ENCODE measurements around the gene FSD1L.

DNA sequence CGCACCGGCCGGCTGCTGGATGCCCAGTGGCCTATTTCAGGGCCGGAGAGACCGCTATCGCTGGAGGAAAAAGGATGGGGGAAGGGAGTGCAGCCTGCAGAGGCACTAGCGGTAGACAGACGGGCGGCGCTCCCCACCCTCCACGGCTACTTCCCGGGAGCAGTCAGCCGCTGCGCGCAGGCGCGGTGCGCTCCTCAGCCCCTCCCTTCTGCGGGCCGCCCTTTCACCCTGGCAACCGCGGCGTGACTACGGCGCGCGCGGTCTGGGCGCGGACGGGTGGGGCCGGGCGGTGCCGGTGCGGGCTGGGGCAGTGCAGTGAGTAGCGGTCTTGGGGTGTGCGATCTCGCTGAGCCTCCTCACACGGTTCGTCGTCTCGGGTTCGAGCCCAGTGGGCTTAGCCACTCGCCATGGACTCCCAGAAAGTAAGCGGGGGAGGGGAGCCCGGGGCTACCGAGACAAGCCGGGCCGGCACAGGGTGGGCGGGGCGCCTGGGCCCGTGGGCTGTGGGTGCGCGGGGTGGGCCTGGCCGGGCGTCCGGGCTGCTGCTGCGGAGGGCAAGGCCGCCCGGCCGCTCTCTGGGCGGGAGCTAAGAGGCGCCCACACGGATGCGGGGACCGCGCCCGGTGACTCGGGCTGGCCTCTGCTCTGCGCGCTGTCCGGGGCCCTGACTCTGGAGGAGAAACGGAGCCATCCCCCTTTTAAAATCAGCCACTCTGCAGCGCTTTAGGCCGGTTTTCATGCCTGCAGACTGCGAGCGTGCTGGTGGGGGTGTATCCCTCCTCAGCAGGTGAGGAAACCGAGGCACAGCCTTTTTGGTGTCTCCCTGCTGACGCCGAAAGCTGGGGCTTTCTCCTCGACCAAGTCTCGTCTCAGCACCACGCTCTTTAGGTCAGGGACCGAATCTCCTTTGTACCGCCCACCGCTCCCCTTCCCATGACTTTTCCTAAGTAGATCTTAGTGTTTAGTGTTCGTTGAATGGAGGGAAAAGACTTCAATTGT is at the start of gene FSD1L:
- TF ChIP-seq, protein P1, sequence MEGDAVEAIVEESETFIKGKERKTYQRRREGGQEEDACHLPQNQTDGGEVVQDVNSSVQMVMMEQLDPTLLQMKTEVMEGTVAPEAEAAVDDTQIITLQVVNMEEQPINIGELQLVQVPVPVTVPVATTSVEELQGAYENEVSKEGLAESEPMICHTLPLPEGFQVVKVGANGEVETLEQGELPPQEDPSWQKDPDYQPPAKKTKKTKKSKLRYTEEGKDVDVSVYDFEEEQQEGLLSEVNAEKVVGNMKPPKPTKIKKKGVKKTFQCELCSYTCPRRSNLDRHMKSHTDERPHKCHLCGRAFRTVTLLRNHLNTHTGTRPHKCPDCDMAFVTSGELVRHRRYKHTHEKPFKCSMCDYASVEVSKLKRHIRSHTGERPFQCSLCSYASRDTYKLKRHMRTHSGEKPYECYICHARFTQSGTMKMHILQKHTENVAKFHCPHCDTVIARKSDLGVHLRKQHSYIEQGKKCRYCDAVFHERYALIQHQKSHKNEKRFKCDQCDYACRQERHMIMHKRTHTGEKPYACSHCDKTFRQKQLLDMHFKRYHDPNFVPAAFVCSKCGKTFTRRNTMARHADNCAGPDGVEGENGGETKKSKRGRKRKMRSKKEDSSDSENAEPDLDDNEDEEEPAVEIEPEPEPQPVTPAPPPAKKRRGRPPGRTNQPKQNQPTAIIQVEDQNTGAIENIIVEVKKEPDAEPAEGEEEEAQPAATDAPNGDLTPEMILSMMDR (IDR thresholded peaks at IDR 0.05): no peak
- TF ChIP-seq, protein P2, sequence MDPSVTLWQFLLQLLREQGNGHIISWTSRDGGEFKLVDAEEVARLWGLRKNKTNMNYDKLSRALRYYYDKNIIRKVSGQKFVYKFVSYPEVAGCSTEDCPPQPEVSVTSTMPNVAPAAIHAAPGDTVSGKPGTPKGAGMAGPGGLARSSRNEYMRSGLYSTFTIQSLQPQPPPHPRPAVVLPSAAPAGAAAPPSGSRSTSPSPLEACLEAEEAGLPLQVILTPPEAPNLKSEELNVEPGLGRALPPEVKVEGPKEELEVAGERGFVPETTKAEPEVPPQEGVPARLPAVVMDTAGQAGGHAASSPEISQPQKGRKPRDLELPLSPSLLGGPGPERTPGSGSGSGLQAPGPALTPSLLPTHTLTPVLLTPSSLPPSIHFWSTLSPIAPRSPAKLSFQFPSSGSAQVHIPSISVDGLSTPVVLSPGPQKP (IDR thresholded peaks at IDR 0.05; ENCODE audit: low read depth, low read length): no peak
- no peak for TF ChIP-seq SREBF2 (IDR thresholded peaks at IDR 0.05)
- TF ChIP-seq RNF2 (IDR thresholded peaks at IDR 0.05; ENCODE audit: borderline replicate concordance, low read depth): no peak
- TF ChIP-seq HOXA7 (CRISPR knock-in tag; IDR thresholded peaks at IDR 0.05): no peak
- TF ChIP-seq POLR2AphosphoS2 (conservative IDR thresholded peaks at IDR 0.05; ENCODE audit: low read length): no peak
- TF ChIP-seq, protein P3, sequence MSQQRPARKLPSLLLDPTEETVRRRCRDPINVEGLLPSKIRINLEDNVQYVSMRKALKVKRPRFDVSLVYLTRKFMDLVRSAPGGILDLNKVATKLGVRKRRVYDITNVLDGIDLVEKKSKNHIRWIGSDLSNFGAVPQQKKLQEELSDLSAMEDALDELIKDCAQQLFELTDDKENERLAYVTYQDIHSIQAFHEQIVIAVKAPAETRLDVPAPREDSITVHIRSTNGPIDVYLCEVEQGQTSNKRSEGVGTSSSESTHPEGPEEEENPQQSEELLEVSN (IDR thresholded peaks at IDR 0.05; ENCODE audit: borderline replicate concordance, low read depth): peak; percentile 40; the same call in 1 of the 2 replicates
- TF ChIP-seq RFX5 (IDR thresholded peaks at IDR 0.05): no peak
- 0 out of 5 replicates have a peak, but pooled peaks of 1 of the 2 experiments have one; percentile 16 for TF ChIP-seq RAD21 (conservative IDR thresholded peaks at IDR 0.05 in 1 of 2, IDR thresholded peaks at IDR 0.05 in 1 of 2)
- peak; percentile 88 for TF ChIP-seq POLR2A (IDR thresholded peaks at IDR 0.05; ENCODE audit: low read length)
- TF ChIP-seq, protein P4, sequence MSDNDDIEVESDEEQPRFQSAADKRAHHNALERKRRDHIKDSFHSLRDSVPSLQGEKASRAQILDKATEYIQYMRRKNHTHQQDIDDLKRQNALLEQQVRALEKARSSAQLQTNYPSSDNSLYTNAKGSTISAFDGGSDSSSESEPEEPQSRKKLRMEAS (IDR thresholded peaks at IDR 0.05): peak; percentile 92
- no peak for TF ChIP-seq CEBPB (IDR thresholded peaks at IDR 0.05)
- TF ChIP-seq EP300 (IDR thresholded peaks at IDR 0.05): no peak
